ENCODE measurements around the gene TBC1D2B.
"Not testable (repeated sequence)": the region's sequence is repeated elsewhere in the genome, so short reads cannot be mapped to it uniquely, and the experiment has no call there.

Gene TBC1D2B

GRCh38 chr15:77971875-77972274, 105.6 kb downstream of the TBC1D2B start:
- DNase-seq: not testable (repeated sequence)

GRCh38 chr15:77970813-77971360, 106.6 kb downstream of the TBC1D2B start:
- not testable (repeated sequence) for DNase-seq

- no peak for DNase-seq
These were observed 108.5 kb downstream of the TBC1D2B start for GRCh38 chr15:77969055-77969454.

DNA sequence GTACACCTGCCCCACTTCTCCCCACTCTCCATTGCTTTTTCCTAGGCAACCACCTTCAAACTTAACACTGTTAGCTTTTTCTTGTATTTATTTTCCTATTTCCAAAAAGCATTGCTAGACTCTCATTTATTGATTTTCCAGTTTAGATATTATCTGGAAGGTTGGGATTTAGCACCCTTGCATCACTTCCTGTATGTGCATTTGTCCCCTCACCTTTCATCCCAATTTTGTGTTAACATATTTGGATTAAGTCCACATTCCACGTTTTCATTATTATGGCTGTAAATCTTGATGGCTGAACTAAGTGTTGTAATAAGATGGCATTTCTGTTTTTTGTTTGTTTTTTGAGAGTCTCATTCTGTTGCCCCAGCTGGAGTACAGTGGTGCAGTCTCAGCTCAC, 109.7 kb downstream of the TBC1D2B start:
- no peak for DNase-seq

GRCh38 chr15:77967235-77967615, 110.3 kb downstream of the TBC1D2B start:
- not testable (repeated sequence) for DNase-seq

DNA sequence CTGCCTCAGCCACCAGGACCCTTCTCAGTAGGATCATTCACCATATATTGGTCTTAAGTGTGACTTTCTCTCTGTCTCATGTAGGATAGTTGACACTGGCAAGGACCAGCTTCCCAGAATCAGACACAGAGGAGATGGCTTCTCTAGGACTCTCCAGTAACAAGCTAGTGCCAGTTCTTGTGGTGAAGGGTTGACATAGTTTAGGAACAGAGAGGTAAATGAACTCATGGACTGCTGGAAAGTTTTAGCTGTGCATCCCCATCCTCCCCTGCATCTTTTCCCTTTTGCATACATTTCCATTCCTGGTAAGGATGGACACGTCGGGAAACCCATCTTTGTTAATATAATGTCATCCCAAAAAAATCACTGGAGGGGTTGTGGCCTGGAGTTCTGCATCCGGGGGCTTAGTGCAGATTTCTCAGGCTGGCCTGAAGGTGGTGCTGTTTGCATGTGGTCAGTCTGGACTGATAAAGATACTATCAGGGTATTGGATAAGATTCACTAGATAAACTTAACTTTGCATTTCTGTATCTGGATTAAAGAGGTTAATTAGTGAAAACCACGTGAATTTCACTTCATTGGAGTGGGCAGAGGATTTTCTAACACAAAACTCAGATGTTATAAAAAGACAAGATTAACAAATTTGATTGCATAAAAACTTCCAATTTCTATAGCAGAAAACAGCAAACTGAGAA, 110.8 kb downstream of the TBC1D2B start:
- no peak for DNase-seq

DNA sequence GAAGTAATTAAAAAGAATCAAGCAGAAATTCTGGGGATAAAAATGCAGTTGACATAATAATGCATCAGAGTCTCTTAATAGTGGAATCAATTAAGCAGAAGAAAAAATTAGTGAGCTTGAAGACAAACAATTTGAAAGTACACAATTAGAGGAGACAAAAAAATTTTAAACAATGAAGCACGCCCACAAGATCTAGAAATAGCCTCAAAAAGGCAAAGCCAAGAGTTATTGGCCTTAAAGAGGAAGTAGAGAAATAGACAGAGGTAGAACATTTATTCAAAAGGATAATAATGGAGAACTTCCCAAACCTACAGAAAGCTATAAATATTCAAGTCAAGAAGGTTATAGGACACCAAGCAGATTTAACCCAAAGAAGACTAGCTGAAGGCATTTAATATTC, 113.3 kb downstream of the TBC1D2B start:
- DNase-seq: no peak

DNA sequence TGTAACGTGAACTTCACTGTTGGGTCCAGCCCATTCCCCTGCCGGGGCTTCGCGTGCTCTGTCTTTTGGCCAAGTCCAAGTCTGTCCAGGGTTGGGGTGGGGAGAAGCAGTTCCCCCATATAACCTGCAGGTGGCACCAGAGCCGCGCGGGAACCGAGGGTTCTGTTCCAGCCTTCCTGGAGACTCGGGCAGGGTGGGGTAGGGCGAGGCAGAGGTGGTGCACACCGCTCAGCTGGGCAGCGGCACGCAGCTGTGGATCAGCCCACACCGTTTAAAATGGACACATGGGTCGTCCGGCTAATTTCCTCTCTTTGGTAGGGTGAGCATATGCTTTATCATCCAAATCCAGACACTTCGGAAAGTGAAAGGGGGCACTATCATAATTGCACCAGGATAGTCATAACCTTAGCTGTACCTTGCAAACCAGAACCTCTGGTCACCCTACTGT, 118.1 kb downstream of the TBC1D2B start:
- DNase-seq: no peak

GRCh38 chr15:77958716-77959431, 118.6 kb downstream of the TBC1D2B start:
- DNase-seq: not testable (repeated sequence)

DNA sequence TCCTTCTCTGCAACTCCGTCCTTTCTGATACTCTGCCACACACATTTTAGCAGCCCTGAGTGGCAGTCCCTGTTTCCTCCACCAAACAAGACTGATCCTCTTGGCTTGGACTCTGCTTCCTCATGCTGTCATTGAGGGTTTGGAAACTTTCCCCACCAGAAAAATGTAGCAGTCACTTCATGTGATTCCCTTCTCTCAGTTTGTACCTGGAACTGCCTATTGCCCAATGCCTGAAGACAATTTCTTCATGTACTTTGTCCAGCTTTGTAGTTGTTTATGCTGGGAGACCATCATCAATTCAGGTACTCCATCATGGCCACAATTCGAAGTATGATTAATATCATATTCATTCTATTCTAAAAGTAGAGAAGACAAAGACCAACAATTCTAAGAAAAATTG, 119.5 kb downstream of the TBC1D2B start:
- not testable (repeated sequence) for DNase-seq

DNA sequence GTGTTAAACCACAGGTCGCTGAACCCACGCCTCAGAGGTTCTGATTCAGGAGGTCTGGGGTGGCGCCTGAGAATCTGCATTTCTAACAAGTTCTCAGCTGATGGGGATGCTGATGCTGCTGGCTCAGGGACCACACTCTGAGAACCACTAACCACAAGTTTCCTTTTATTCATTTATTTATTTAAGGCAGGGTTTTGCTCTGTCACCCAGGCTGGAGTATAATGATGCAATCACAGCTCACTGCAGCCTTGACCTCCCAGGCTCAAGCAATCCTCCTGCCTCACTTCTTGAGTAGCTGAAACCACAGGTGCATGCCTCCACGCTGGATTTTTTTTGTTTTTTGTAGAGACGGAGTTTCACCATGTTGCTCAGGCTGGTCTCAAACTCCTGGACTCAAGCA, 123.6 kb downstream of the TBC1D2B start:
- DNase-seq: not testable (repeated sequence)

DNA sequence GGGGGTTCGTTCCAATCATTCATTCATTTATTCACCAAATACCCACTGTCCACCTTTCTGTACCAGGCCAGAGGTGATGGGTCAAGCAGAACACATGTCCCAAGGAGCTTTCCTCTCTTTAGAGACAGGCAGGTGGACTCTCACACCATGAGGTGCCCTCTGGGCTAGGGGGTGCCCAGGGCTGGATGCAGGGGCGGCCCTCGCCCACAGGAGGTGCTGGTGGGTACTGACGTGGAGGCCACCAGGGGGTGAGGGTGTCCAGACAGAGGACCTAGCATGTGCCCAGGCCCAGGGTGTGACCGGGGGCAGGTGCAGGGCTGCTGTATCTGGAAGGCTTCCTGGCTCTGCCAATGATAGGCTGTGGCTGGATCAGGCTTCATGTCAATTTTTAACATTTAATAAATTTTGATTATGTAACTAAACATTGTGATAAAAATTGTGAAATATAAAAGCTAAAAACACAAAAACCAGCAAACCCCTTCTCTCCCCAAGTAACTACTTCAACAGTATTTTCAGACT, 124.5 kb downstream of the TBC1D2B start:
- not testable (repeated sequence) for DNase-seq

GRCh38 chr15:77951105-77951786, 126.3 kb downstream of the TBC1D2B start:
- DNase-seq: not testable (repeated sequence)

DNA sequence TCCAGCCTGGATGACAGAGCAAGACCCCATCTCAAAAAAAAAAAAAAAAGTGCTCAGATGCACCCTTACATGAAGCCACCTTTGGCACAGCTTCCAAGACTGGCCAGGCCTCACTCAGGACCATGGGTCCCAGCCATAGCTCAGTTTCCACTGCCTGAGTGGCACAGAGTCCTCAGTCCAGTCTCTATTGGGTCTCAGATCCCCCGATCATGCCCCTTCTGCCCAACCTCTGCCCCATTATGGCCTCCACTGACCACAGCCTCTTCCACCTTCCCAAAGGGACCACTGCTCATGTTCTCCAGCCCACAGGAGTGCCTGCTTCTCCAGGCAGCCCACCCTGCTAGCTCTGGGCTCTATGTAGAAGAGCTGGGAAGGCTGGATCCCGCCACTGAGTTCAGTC, 127.0 kb downstream of the TBC1D2B start:
- DNase-seq: not testable (repeated sequence)

DNA sequence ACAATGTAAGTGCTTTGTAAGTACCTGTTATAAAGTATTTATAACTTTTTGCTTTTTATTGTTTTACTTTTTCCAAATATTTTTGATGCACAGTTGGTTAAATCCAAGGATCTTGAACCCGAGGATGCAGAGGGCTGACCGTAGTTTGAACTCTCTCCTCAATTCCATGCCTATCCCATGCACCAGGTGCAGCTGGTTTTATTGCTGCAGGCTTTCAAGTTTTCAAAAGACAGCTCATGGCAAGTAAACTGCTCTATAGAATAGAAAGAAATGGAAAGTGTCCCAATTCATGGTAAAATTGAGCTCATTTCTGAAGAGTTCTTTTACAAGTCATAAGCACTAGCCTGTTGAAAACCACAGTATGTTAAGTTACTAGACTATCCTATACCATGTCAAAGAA, 131.9 kb downstream of the TBC1D2B start:
- no peak for DNase-seq

Data from NCI-H2081 treated with DMSO at 0.1 percent for 48 hours (cell line).